Measurements from ENCODE around the gene IFNG.
"Not testable (repeated sequence)": the region's sequence is repeated elsewhere in the genome, so short reads cannot be mapped to it uniquely, and the experiment has no call there.

IFNG gene

DNA sequence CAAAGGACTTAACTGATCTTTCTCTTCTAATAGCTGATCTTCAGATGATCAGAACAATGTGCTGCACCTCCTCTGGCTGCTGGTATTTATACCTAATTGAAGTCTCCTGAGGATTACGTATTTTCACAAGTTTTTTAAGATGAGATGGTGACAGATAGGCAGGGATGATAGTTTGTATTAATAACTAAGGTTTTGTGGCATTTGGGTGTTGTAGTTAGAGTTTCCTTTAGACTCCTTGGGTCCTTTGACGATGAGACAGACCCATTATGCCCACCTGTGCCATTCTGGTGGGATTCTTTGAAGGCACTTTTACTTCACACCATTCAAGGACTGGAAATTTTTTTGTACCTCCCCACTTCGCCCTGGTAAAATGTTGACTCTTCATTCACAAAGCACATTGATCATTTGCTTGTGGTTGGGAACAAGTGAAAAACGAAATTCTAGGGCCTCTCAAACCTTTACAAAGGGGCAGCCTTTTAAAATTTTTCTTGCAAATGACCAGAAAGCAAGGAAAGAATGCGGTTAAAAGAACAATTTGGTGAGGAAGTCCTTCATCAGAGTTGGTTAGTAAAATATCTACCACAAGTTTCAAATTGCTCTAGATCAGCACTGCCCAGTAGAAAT lies at the start of gene IFNG:
Gene IFNG, minus strand, starts transcription at position 60 of the 624 bp plus-strand sequence. CDS start 125 bp downstream, outside the sequence.
- DNase-seq: no peak

- DNase-seq: not testable (repeated sequence)
Measured at GRCh38 chr12:68209048-68209728, 49.6 kb upstream of the IFNG start.

- DNase-seq: no peak
Measured at GRCh38 chr12:68207276-68207675, 47.7 kb upstream of the IFNG start.

DNA sequence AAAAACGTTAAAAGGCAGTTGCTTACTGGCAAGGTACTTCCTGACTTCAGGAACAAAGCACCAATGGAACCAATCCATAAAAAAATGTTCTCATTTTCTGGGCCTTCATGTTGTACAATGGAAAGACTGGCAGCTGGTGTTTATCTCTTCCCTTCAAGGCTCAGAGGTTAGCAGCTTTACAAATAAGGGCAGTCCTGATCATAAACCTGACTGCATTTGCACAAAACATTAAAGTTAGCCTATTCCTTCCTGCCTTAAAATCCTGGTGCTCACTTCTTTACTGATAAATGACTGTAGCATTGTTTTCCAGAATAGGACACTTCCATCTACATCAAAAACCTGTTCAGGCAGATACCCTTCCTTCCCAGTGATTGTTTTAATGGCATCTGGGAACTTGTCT lies 46.9 kb upstream of the IFNG start:
- no peak for DNase-seq

GRCh38 chr12:68203460-68203875 lies 43.9 kb upstream of the IFNG start:
- no peak for DNase-seq

GRCh38 chr12:68200854-68201253 lies 41.3 kb upstream of the IFNG start:
- DNase-seq: no peak

GRCh38 chr12:68199127-68199526 lies 39.6 kb upstream of the IFNG start:
- DNase-seq: no peak

- no peak for DNase-seq
Measured at GRCh38 chr12:68198507-68199086, 39.1 kb upstream of the IFNG start.

DNA sequence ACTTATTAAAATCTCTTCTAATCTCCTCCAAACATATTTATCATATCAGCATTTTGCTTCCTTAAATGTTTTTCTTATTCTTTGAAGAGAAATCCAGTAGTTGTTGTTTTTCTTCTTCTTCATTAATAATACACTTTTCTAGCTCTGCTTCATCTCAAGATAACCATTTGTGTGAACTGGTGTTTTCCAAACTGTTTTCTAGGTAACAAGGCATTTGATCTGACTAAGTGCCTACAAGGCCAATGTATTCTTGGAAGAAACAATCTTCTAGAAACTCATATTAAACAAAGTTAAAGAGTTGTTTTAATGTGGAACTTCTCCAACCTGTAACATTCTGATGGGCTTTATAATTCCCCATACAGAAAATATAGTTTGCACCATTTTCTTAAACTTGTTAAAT lies 30.8 kb upstream of the IFNG start:
- DNase-seq: no peak

GRCh38 chr12:68189821-68190242 lies 30.3 kb upstream of the IFNG start:
- DNase-seq: no peak

GRCh38 chr12:68185598-68185997 lies 26.1 kb upstream of the IFNG start:
- DNase-seq: no peak

GRCh38 chr12:68180792-68181744 lies 21.5 kb upstream of the IFNG start:
- no peak for DNase-seq

DNA sequence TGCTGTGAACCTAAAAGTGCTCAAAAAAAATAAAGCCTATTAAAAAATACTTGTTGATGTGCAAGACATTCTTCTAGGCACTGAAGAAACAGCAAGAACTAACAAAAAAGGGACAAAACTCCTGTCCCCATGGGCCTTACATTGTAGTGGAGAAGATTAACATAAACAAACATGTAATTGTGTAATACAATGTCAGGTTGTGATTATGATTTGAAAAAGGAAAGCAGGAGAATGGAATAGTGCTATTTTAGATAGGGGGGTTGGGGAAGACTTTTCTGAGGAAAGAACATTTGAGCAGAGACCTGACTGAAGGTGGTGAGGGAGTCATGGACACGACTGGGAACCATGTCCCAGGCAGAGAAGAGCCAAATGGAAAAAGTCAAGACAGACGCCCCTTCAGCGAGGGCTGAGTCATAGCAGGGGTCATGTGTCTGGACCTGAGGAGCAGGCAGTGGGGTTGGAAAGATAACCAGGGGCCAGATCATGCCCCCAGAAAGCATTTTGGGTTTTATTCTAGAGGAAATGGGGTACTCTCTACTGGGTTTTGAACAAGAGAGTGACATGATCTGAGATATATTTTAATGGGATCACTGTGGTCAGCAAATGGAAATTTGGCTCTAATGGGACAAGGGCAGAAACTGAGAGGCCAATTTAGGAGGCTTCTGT lies 19.4 kb upstream of the IFNG start:
- DNase-seq: no peak

DNA sequence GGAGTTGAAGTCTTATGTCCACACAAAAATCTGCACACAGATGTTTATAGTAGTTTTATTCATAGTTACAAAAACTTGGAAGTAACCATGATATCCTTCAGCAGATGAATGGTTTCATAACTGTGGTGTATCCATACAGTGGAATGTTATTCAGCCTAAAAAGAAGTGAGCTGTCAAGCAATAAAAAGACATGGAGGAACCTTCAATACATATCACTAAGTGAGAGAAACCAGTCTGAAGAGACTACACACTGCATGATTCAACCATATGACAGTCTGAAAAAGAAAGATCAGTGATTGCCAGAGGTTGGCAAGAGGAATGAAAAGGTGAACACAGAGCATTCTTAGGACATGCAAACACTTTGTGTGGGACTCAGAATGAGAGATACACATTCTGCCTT lies 18.6 kb upstream of the IFNG start:
- no peak for DNase-seq

DNA sequence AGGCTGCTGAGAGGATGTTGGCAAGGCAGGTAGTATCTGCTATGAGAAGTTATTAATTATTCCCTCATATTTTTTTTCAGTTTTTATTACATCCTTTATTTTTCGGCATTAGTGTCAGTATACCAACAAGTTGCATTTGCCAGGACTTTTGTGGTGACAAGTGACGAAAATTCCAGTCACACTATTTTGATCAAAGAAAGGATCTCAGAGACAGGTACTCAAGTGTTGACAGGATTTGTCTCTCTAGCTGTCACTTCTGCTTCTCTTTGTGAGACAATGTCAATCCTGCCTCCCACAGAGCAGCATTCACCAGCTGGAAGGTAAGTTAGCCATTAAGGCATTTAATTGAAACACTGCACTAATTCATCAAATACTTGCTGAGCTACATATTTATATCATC lies 18.0 kb upstream of the IFNG start:
- no peak for DNase-seq

GRCh38 chr12:68176257-68176656 lies 16.7 kb upstream of the IFNG start:
- DNase-seq: no peak

- no peak for DNase-seq
Measured at GRCh38 chr12:68175557-68176061, 16.1 kb upstream of the IFNG start.

GRCh38 chr12:68174761-68175160 lies 15.2 kb upstream of the IFNG start:
- not testable (repeated sequence) for DNase-seq

GRCh38 chr12:68173792-68174191 lies 14.3 kb upstream of the IFNG start:
- DNase-seq: no peak

DNA sequence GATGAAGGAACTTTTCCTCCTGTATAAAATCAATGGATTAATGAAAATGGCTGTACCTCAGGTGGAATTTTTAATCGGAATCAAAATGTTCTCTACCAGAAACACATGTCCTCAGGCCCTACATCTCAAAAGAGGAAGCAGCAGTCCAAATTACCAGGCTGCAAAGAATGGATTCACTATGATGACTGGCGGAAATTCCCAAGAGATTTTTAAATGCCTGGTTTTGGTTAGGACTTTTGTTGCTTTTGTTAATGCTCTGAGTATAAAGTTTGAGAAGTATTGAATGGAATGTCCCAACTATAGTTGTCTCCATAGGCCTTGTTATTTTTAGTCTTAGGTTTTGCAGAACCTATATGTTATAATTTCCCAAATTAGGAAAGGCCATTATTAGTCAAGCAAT lies 11.2 kb upstream of the IFNG start:
- DNase-seq: no peak

- no peak for DNase-seq
Measured at GRCh38 chr12:68169213-68169889, 9.8 kb upstream of the IFNG start.

- no peak for DNase-seq
Measured at GRCh38 chr12:68166317-68166831, 6.8 kb upstream of the IFNG start.
